Fibroblast of lung (primary cell): ENCODE data around the gene CREB3L1. TPM values are rescaled to one million over a fixed set of nuclear protein-coding genes. Genes with fewer than 3 reads are reported as not detected.

Experiments used
- DNase-seq, 2 donors: peaks; one replicate each; pipeline versions ENCODE4 v3.0.0 to v3.0.0-alpha.2; 2010; ENCODE audit warnings: low read depth in 2 of 2
- H2AFZ ChIP-seq: 2 replicates; pipeline ENCODE4 v1.5.1; 2012; ENCODE audit warnings: low read length, control low read depth, inconsistent platforms
- H3K27ac ChIP-seq: 2 replicates; pipeline ENCODE4 v1.5.1; 2011; ENCODE audit warnings: low read length, control low read depth; ENCODE audit not compliant: insufficient read depth
- H3K27me3 ChIP-seq: 2 replicates; pipeline ENCODE4 v1.5.1; 2011; ENCODE audit warnings: mild to moderate bottlenecking, low read length; ENCODE audit not compliant: control insufficient read depth, insufficient read depth
- H3K36me3 ChIP-seq: 2 replicates; pipeline ENCODE4 v1.5.1; 2011; ENCODE audit warnings: low read length; ENCODE audit not compliant: control insufficient read depth, insufficient read depth
- H3K4me1 ChIP-seq: 2 replicates; pipeline ENCODE4 v1.5.1; 2011; ENCODE audit warnings: low read length; ENCODE audit not compliant: control insufficient read depth, insufficient read depth; ENCODE audit errors: extremely low read depth
- H3K4me2 ChIP-seq: 2 replicates; pipeline ENCODE4 v1.5.1; 2011; ENCODE audit warnings: low read length, control low read depth; ENCODE audit not compliant: insufficient read depth; ENCODE audit errors: extremely low read depth
- H3K4me3 ChIP-seq, 4 experiments: fragments of 200-600 bp in 1 of 4; sonication (generic) in 1 of 4; replicated peaks in 1 of 4; 2 replicates each; pipeline ENCODE4 v1.5.1; 2011 to 2016; ENCODE audit warnings: low read length in 4 of 4, low read depth in 3 of 4, mild to moderate bottlenecking in 3 of 4, control low read depth in 2 of 4, inconsistent platforms in 1 of 4, mixed read lengths in 1 of 4; ENCODE audit not compliant: insufficient read depth in 1 of 4; ENCODE audit errors: control extremely low read depth in 1 of 4
- H3K79me2 ChIP-seq: 2 replicates; pipeline ENCODE4 v1.5.1; 2012; ENCODE audit warnings: mild to moderate bottlenecking, low read length, inconsistent platforms; ENCODE audit not compliant: control insufficient read depth, insufficient read depth
- H3K9ac ChIP-seq: 2 replicates; pipeline ENCODE4 v1.5.1; 2011; ENCODE audit warnings: mild to moderate bottlenecking, low read length, control low read depth; ENCODE audit not compliant: insufficient read depth
- H3K9me3 ChIP-seq: 2 replicates; pipeline ENCODE4 v1.5.1; 2012; ENCODE audit warnings: low read depth, low read length; ENCODE audit not compliant: control insufficient read depth, insufficient read depth
- H4K20me1 ChIP-seq: 2 replicates; pipeline ENCODE4 v1.5.1; 2011; ENCODE audit warnings: low read length; ENCODE audit not compliant: control insufficient read depth, insufficient read depth; ENCODE audit errors: extremely low read depth
- CTCF ChIP-seq, 2 donors: IDR thresholded peaks in 1 of 2; conservative IDR thresholded peaks in 1 of 2; 1 replicate in 1 of 2; 2 replicates in 1 of 2; pipeline ENCODE4 v1.5.1; 2011 to 2012; ENCODE audit warnings: low read length in 2 of 2, control low read depth in 1 of 2, inconsistent platforms in 1 of 2, low read depth in 1 of 2, mild to moderate bottlenecking in 1 of 2
- EZH2 ChIP-seq: IDR thresholded peaks from 2 replicates; pipeline ENCODE4 v1.5.1; 2012; ENCODE audit warnings: low read length, control low read depth, mild to moderate bottlenecking; ENCODE audit errors: missing control alignments
- polyA plus RNA-seq, 2 donors: library from polyadenylated mRNA; depleted of rRNA in 1 of 2; stranded (reverse) in 1 of 2; unstranded in 1 of 2; fragments of >200 nt; gene quantifications; 2 replicates each; pipeline ENCODE4 v1.2.1, GENCODE V29; 2011 to 2012; ENCODE audit warnings: missing spikeins in 1 of 2
- total RNA-seq: library from RNA; depleted of rRNA; stranded (reverse); fragments of >200 nt; gene quantifications from 2 replicates; pipeline ENCODE4 v1.2.1, GENCODE V29; 2014

Gene CREB3L1
- total and polyA plus RNA-seq, 2 donors (not counting 1 experiment from before 2014, with no cell fraction given): 18.8 to 28.4 TPM

- Histone ChIP-seq H3K27me3 (no peaks in the 10 kb centered on the region), H4K20me1 (no peaks in the 10 kb centered on the region), H3K4me3 (no peak overlapping the region), H3K4me2 (no peak overlapping the region), H3K79me2 (peaks cover 10% of the 10 kb centered on the region), H3K36me3 (peaks cover 32% of the 10 kb centered on the region), H2AFZ (no peak overlapping the region), H3K9ac (no peak overlapping the region), H3K27ac (no peak overlapping the region), H3K4me1 (peaks cover 8% of the 10 kb centered on the region), H3K9me3 (no peaks in the 10 kb centered on the region)
- no peak for TF ChIP-seq EZH2
- no peak for TF ChIP-seq CTCF (conservative IDR thresholded peaks at IDR 0.05 in 1 of 2, IDR thresholded peaks at IDR 0.05 in 1 of 2; ENCODE audit: low read depth in 1 of 2, low read length in 2 of 2)
- DNase-seq: no peak
Observed at GRCh38 chr11:46309814-46310259, 32.4 kb downstream of the CREB3L1 start.

GRCh38 chr11:46315033-46315738, 37.7 kb downstream of the CREB3L1 start:
- no peak overlapping the region for H3K4me3 ChIP-seq
- H3K9me3 ChIP-seq: no peaks in the 10 kb centered on the region
- H3K36me3 ChIP-seq: peaks cover 50% of the 10 kb centered on the region
- H3K27ac ChIP-seq: no peak overlapping the region
- peak; percentile 75 to 83 for DNase-seq
- no peaks in the 10 kb centered on the region for H3K27me3 ChIP-seq
- H3K9ac ChIP-seq: no peak overlapping the region
- no peaks in the 10 kb centered on the region for H4K20me1 ChIP-seq
- H3K4me1 ChIP-seq: no peaks in the 10 kb centered on the region
- no peaks in the 10 kb centered on the region for H3K79me2 ChIP-seq
- TF ChIP-seq CTCF (conservative IDR thresholded peaks at IDR 0.05 in 1 of 2, IDR thresholded peaks at IDR 0.05 in 1 of 2; ENCODE audit: low read depth in 1 of 2, low read length in 2 of 2) (peak; percentile 91 to 95), EZH2 (no peak)
- H2AFZ ChIP-seq: no peak overlapping the region
- H3K4me2 ChIP-seq: no peak overlapping the region

GRCh38 chr11:46315783-46316563, 38.5 kb downstream of the CREB3L1 start:
- Histone ChIP-seq H3K4me2 (no peak overlapping the region), H3K4me3 (no peak overlapping the region), H3K27me3 (no peaks in the 10 kb centered on the region), H3K36me3 (peaks cover 50% of the 10 kb centered on the region), H2AFZ (no peak overlapping the region), H3K9ac (no peak overlapping the region), H3K9me3 (no peaks in the 10 kb centered on the region), H3K27ac (no peak overlapping the region), H4K20me1 (no peaks in the 10 kb centered on the region), H3K4me1 (no peaks in the 10 kb centered on the region), H3K79me2 (no peaks in the 10 kb centered on the region)
- no peak for DNase-seq
- TF ChIP-seq EZH2 (no peak), CTCF (conservative IDR thresholded peaks at IDR 0.05 in 1 of 2, IDR thresholded peaks at IDR 0.05 in 1 of 2; ENCODE audit: low read depth in 1 of 2, low read length in 2 of 2) (no peak)
